Smooth muscle cell (in vitro differentiated cells): ENCODE measurements around the gene FAM193B. TPM values are rescaled to one million over a fixed set of nuclear protein-coding genes. Genes with fewer than 3 reads are reported as not detected.
A peak's percentile ranks its signal among the peaks of the same experiment; 100 is the strongest.

Experiments
- DNase-seq: peaks from one replicate; lab custom pipeline; 2025; ENCODE audit not compliant: unreplicated experiment; lab: John Stamatoyannopoulos, UW
- H2AFZ ChIP-seq: fragments of 200-600 bp; sonication (generic); 2 replicates; pipeline ENCODE4 v1.6.0; 2016; ENCODE audit warnings: antibody characterized with exemption, low read depth, mild to moderate bottlenecking
- H3F3A ChIP-seq: fragments of 200-600 bp; sonication (generic); 2 replicates; pipeline ENCODE4 v1.6.0; 2017; ENCODE audit warnings: antibody characterized with exemption, low read depth
- H3K27ac ChIP-seq: fragments of 200-600 bp; sonication (generic); 2 replicates; pipeline ENCODE4 v1.5.1; 2016; ENCODE audit warnings: low read depth, mild to moderate bottlenecking
- H3K27me3 ChIP-seq: fragments of 200-600 bp; sonication (generic); 2 replicates; pipeline ENCODE4 v1.6.1; 2016; ENCODE audit warnings: low read depth, mild to moderate bottlenecking
- H3K36me3 ChIP-seq: fragments of 200-600 bp; sonication (generic); 2 replicates; pipeline ENCODE4 v1.5.1; 2016; ENCODE audit warnings: low read depth
- H3K4me1 ChIP-seq: fragments of 200-600 bp; sonication (generic); 2 replicates; pipeline ENCODE4 v1.5.1; 2016; ENCODE audit warnings: low read depth
- H3K4me2 ChIP-seq: fragments of 200-600 bp; sonication (generic); 2 replicates; pipeline ENCODE4 v1.6.0; 2016; ENCODE audit warnings: mild to moderate bottlenecking
- H3K4me3 ChIP-seq: fragments of 200-600 bp; sonication (generic); 2 replicates; pipeline ENCODE4 v1.5.1; 2016; ENCODE audit warnings: mild to moderate bottlenecking
- H3K79me2 ChIP-seq: fragments of 200-600 bp; sonication (generic); 2 replicates; pipeline ENCODE4 v1.6.0; 2016; ENCODE audit warnings: low read depth, mild to moderate bottlenecking
- H3K9ac ChIP-seq: fragments of 200-600 bp; sonication (generic); 2 replicates; pipeline ENCODE4 v1.6.0; 2016; ENCODE audit warnings: low read depth
- H3K9me3 ChIP-seq: fragments of 200-600 bp; sonication (generic); replicated peaks from 2 replicates; pipeline ENCODE4 v1.5.1; 2016; ENCODE audit warnings: low read depth
- H4K20me1 ChIP-seq: fragments of 200-600 bp; sonication (generic); 2 replicates; pipeline ENCODE4 v1.6.0; 2016; ENCODE audit warnings: low read depth
- WGBS: methylation state at CpG from one replicate; pipeline ENCODE4 v1.1.7; 2016; ENCODE audit warnings: low lambda C conversion rate; 5-methylcytosine and 5-hydroxymethylcytosine counted together
- polyA plus RNA-seq: library from polyadenylated mRNA; unstranded; fragments of >200 nt; fragmentation: Nextera tagmentation; extraction: Ambion mirVana; gene quantifications from 2 replicates; pipeline ENCODE4 v1.2.1, GENCODE V29; 2016
- total RNA-seq: library from RNA; depleted of rRNA; stranded (reverse); fragments of >200 nt; gene quantifications from 2 replicates; pipeline ENCODE4 v1.2.3, GENCODE V29; 2014
- TF ChIP-seq, protein P1 (sequence below): fragments of 200-600 bp; sonication (generic); IDR thresholded peaks from 2 replicates; pipeline ENCODE4 v1.5.1; 2017; ENCODE audit warnings: borderline replicate concordance, mild to moderate bottlenecking, antibody characterized with exemption; ENCODE audit not compliant: insufficient read depth, poor library complexity, severe bottlenecking

FAM193B gene
- total and polyA plus RNA-seq, 2 experiments from 2014 or later, result 28.3 to 42.8 TPM

DNA sequence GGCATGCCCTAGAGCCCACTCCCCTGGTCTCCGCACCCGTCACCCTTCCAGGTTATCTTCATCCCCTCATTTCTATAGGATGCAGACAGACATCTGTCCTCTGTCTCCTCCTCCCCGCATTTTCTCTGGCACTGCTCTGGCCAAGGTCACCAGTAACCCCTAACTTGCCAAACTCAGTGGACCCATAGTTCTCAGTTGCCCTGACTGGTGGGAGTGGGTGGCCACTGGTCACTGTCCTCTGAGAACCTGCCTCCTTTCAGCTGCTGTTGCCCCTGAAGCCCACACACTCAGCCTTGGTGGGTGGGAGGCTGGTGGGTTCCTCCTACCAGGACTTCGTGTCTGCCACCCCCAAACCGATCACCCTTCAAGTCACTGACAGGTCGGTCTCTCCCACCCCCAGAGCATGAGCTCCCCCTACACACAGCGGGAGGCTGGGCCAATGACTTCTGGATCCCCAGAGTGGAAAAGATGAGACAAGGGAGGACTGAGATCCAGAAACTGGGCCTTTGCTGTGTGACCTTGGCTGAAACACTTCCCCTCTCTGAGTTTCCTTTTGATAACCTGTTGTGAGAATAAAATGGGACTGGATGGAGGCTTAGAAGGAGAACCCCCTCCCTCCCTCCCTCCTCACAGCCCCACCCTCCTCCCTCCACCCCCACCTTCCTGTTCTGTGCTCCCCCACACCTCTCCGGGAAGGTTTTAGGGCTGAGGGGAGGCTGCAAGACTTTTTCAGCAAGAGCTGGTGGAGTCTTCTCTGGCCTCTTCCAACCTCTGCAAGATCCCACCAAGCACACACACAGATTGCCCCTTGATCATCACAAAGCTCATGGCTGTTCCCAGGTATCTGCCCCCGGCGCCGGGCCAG lies 78.6 kb downstream of the FAM193B start:
- no peaks in the 10 kb centered on the region for H3K9me3 ChIP-seq
- no peak overlapping the region for H2AFZ ChIP-seq
- H3K4me2 ChIP-seq, result no peak overlapping the region
- WGBS, result 74% methylated on average over 11 of the region's 11 CpGs
- H3F3A ChIP-seq, result peaks cover 41% of the 10 kb centered on the region
- no peak overlapping the region for H3K4me3 ChIP-seq
- H3K4me1 ChIP-seq, result peaks cover 20% of the 10 kb centered on the region
- H3K79me2 ChIP-seq, result peaks cover 22% of the 10 kb centered on the region
- no peak overlapping the region for H3K27ac ChIP-seq
- TF ChIP-seq, protein P1, sequence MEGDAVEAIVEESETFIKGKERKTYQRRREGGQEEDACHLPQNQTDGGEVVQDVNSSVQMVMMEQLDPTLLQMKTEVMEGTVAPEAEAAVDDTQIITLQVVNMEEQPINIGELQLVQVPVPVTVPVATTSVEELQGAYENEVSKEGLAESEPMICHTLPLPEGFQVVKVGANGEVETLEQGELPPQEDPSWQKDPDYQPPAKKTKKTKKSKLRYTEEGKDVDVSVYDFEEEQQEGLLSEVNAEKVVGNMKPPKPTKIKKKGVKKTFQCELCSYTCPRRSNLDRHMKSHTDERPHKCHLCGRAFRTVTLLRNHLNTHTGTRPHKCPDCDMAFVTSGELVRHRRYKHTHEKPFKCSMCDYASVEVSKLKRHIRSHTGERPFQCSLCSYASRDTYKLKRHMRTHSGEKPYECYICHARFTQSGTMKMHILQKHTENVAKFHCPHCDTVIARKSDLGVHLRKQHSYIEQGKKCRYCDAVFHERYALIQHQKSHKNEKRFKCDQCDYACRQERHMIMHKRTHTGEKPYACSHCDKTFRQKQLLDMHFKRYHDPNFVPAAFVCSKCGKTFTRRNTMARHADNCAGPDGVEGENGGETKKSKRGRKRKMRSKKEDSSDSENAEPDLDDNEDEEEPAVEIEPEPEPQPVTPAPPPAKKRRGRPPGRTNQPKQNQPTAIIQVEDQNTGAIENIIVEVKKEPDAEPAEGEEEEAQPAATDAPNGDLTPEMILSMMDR, result no peak
- no peaks in the 10 kb centered on the region for H3K27me3 ChIP-seq
- peaks cover 43% of the 10 kb centered on the region for H4K20me1 ChIP-seq
- no peak for DNase-seq
- no peak overlapping the region for H3K9ac ChIP-seq
- no peaks in the 10 kb centered on the region for H3K36me3 ChIP-seq

DNA sequence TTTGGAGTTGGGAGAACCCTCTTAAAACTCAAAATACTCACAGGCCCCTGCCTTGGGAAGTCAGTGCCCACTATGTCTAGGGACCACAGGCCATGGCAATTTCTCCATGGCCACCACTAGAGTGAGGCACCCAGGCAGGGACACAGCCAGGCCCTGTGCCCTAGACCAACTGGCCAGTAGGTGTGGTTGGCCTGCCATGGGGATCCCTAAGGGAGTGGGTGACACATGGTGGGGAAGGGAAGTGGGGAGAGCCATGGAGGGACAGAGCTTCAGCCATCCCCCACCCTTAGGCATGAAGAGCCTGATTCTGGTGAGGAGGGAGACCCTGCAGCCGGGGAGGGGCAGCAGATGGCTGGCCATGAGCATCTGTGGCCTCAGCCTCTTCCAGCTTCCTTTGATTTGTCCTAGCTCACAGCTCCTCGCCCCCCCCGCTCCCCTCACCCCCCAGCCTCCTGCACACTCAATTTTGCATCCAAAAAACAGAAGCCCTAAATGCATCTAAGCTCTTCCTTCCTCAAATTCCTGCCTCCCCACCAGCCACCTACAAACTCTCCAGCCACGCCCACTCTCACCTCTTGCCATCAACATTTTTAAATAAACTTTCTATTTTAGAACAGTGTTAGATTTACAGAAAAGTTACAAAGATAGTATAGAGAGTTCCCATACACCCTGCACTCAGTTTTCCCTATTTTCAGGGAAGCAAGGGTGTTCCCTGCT lies 79.4 kb downstream of the FAM193B start:
- TF ChIP-seq, protein P1, result no peak
- H3F3A ChIP-seq, result peaks cover 35% of the 10 kb centered on the region
- no peaks in the 10 kb centered on the region for H3K27me3 ChIP-seq
- peaks cover 44% of the 10 kb centered on the region for H4K20me1 ChIP-seq
- no peaks in the 10 kb centered on the region for H3K9me3 ChIP-seq
- H2AFZ ChIP-seq, result no peak overlapping the region
- H3K27ac ChIP-seq, result no peak overlapping the region
- no peak overlapping the region for H3K4me3 ChIP-seq
- peaks cover 27% of the 10 kb centered on the region for H3K4me1 ChIP-seq
- no peak overlapping the region for H3K9ac ChIP-seq
- DNase-seq, result no peak
- H3K36me3 ChIP-seq, result no peaks in the 10 kb centered on the region
- no peak overlapping the region for H3K4me2 ChIP-seq
- 83% methylated on average over 4 of the region's 4 CpGs for WGBS
- H3K79me2 ChIP-seq, result peaks cover 30% of the 10 kb centered on the region

DNA sequence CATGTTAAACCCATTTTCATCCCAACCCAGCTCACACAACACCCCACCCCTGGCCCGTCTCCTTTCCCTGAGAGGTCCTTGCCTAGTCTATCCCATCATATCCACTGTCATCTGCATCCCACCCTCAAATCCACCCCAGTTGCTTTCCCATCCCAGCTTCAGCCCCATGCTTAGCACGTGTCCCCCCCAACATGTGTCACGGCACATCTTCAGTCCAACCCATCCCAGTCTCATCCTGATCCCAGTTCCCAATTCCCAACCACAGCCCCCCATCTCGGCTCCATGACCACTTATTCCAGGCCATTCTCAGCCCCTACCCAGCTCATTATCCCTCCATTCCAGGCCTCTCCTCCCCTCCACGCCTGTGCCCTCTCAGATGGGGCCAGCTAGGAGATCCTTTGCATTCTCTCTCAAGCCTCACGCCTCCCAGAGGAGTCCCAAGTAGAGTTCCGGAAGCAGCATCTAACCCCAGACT lies 80.3 kb downstream of the FAM193B start:
- H3K36me3 ChIP-seq, result no peaks in the 10 kb centered on the region
- peak overlapping the region; percentile 98 for H3K4me2 ChIP-seq
- no peak overlapping the region for H3K9ac ChIP-seq
- H3K9me3 ChIP-seq, result no peaks in the 10 kb centered on the region
- H3K27ac ChIP-seq, result peak overlapping the region; percentile 3
- H3K27me3 ChIP-seq, result no peaks in the 10 kb centered on the region
- H2AFZ ChIP-seq, result no peak overlapping the region
- TF ChIP-seq, protein P1, result no peak
- 47% methylated on average over 7 of the region's 7 CpGs for WGBS
- peaks cover 44% of the 10 kb centered on the region for H4K20me1 ChIP-seq
- H3K79me2 ChIP-seq, result peaks cover 40% of the 10 kb centered on the region
- H3K4me3 ChIP-seq, result peak overlapping the region; percentile 89
- H3F3A ChIP-seq, result peaks cover 31% of the 10 kb centered on the region
- H3K4me1 ChIP-seq, result peaks cover 27% of the 10 kb centered on the region
- no peak for DNase-seq
